ENCODE measurements around the gene OR52H1. TPM values are rescaled to one million over a fixed set of nuclear protein-coding genes. Genes with fewer than 3 reads are reported as not detected.

Gene OR52H1
- total and polyA plus RNA-seq, 9 of the 15 experiments (the other 6 are each of a cell fraction or from before 2014, with no cell fraction given), result 0.15 TPM; not detected in 8

- no TSS peak for BruUV-seq (replicated peaks)
- Histone ChIP-seq H3K79me2 (ENCODE audit: control insufficient read depth, insufficient read depth, low read length) (no peaks in the 10 kb centered on the region), H3K9me1 (ENCODE audit: control insufficient read depth, insufficient read depth, low read length) (no peaks in the 10 kb centered on the region), H3K36me3 (ENCODE audit: control insufficient read depth, insufficient read depth, low read length) (no peaks in the 10 kb centered on the region), H3K4me1 (replicated peaks in 1 of 2; ENCODE audit: control insufficient read depth in 2 of 2, insufficient read depth in 2 of 2, low read length in 2 of 2) (peaks cover 0 to 10% of the 10 kb centered on the region in 2 experiments; a peak in 2 of 5 replicates), H3K27me3 (ENCODE audit: control insufficient read depth in 2 of 2, insufficient read depth in 2 of 2, low read length in 2 of 2) (peaks cover 0 to 6% of the 10 kb centered on the region in 2 experiments; a peak in 2 of 5 replicates), H3K4me3 (no peak overlapping the region), H3K9ac (ENCODE audit: insufficient read depth in 1 of 2, low read depth in 2 of 2, low read length in 2 of 2) (no peak overlapping the region), H3K27ac (ENCODE audit: extremely low read depth, low read depth, low read length) (no peak overlapping the region), H2AFZ (ENCODE audit: low read depth, low read length) (no peak overlapping the region), H3K4me2 (ENCODE audit: insufficient read depth, low read length) (no peak overlapping the region), H3K9me3 (replicated peaks; ENCODE audit: control insufficient read depth, insufficient read depth, low read depth, low read length) (no peaks in the 10 kb centered on the region), H4K20me1 (replicated peaks; ENCODE audit: control insufficient read depth, insufficient read depth, low read length) (no peaks in the 10 kb centered on the region)
- CTCF ChIA-PET (ENCODE audit: low intra/inter-chr PET ratio), result no interaction called here
- ATAC-seq (no peak), FAIRE-seq (no peak), DNase-seq (ENCODE audit: extremely low read depth in 1 of 4, low spot score in 3 of 4) (no peak)
- POLR2A ChIA-PET, result interaction anchor here (0.8 to 11.8 kb wide), 6 partner anchors 10 to 104 kb away, joined by 3 to 123 read pairs (median 4); no protein-coding TSS in a partner anchor
- intact Hi-C loops (cut with micrococcal nuclease), result loop anchor here (10.0 kb wide), 1 partner anchor 60 kb away; no protein-coding TSS in a partner anchor
- TF ChIP-seq KDM1A (IDR thresholded peaks at IDR 0.05) (no peak), ETV1 (tag; conservative IDR thresholded peaks at IDR 0.05; ENCODE audit: low read depth) (no peak), TAF7 (tag; IDR thresholded peaks at IDR 0.05) (no peak)
- in situ Hi-C loops (cut with MboI), result no loop called here
Observed at GRCh38 chr11:5514841-5515240, 33.5 kb downstream of the OR52H1 start.

DNA sequence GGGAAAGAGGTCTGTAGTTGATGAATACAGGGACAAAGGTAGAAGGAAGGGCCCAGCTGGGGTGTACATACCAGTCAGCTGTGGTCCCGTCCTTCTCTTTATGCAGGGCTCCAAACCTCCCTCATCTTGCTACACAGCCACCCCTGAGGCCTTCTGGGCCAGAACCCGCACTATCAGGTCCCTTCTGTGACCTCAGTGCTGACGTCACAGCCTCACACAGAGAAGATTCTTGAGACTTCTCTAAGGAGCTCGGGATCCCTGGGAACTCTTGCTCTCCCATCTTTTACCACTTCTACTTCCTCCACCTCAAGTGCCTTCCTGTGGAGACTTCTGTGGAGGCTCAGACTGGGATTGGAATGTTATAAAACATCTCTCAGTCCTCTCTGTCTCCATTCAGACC, 38.5 kb downstream of the OR52H1 start, which contains the start of gene UBQLN3:
TSS of gene UBQLN3 (minus strand) at position 155 of the 400 bp plus-strand sequence. CDS start 399 bp downstream, outside the sequence.
- Histone ChIP-seq H3K9me3 (replicated peaks; ENCODE audit: control insufficient read depth, insufficient read depth, low read depth, low read length) (no peaks in the 10 kb centered on the region), H3K4me1 (replicated peaks in 1 of 2; ENCODE audit: control insufficient read depth in 2 of 2, insufficient read depth in 2 of 2, low read length in 2 of 2) (peaks cover 24 to 49% of the 10 kb centered on the region in 2 experiments; a peak in 4 of 5 replicates), H2AFZ (ENCODE audit: low read depth, low read length) (peak within 1 kb of the TSS; percentile 68), H3K9me1 (ENCODE audit: control insufficient read depth, insufficient read depth, low read length) (no peaks in the 10 kb centered on the region), H4K20me1 (replicated peaks; ENCODE audit: control insufficient read depth, insufficient read depth, low read length) (peaks cover under 1% of the 10 kb centered on the region; the same call in 1 of the 2 replicates), H3K79me2 (ENCODE audit: control insufficient read depth, insufficient read depth, low read length) (peaks cover 7% of the 10 kb centered on the region), H3K27ac (ENCODE audit: extremely low read depth, low read depth, low read length) (no peak within 1 kb of the TSS), H3K9ac (ENCODE audit: insufficient read depth in 1 of 2, low read depth in 2 of 2, low read length in 2 of 2) (peak within 1 kb of the TSS in 1 of 2 experiments; percentile 11; a peak in 1 of 4 replicates), H3K4me2 (ENCODE audit: insufficient read depth, low read length) (peak within 1 kb of the TSS; percentile 56; the same call in 1 of the 2 replicates), H3K36me3 (ENCODE audit: control insufficient read depth, insufficient read depth, low read length) (no peaks in the 10 kb centered on the region), H3K27me3 (ENCODE audit: control insufficient read depth in 2 of 2, insufficient read depth in 2 of 2, low read length in 2 of 2) (no peaks in the 10 kb centered on the region), H3K4me3 (no peak within 1 kb of the TSS)
- in situ Hi-C loops (cut with MboI) (no loop called here), intact Hi-C loops (cut with micrococcal nuclease) (loop anchor here (10.0 kb wide), 4 partner anchors 65 to 305 kb away; partner anchors contain the start of genes OR51V1 and TRIM6)
- TF ChIP-seq, protein P1, sequence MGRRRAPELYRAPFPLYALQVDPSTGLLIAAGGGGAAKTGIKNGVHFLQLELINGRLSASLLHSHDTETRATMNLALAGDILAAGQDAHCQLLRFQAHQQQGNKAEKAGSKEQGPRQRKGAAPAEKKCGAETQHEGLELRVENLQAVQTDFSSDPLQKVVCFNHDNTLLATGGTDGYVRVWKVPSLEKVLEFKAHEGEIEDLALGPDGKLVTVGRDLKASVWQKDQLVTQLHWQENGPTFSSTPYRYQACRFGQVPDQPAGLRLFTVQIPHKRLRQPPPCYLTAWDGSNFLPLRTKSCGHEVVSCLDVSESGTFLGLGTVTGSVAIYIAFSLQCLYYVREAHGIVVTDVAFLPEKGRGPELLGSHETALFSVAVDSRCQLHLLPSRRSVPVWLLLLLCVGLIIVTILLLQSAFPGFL (CRISPR knock-in tag; IDR thresholded peaks at IDR 0.05), result no peak
- TF ChIP-seq ZNF766 (CRISPR knock-in tag; conservative IDR thresholded peaks at IDR 0.05), result no peak
- no peak for TF ChIP-seq ZFP30 (CRISPR knock-in tag; IDR thresholded peaks at IDR 0.05; ENCODE audit: borderline replicate concordance)
- no peak for TF ChIP-seq RBFOX2 (IDR thresholded peaks at IDR 0.05; ENCODE audit: low read depth, low read length)
- no peak for TF ChIP-seq ELF2 (CRISPR knock-in tag; IDR thresholded peaks at IDR 0.05)
- no peak for TF ChIP-seq RHOXF2B (CRISPR knock-in tag; conservative IDR thresholded peaks at IDR 0.05)
- no peak for TF ChIP-seq ILF3 (IDR thresholded peaks at IDR 0.05; ENCODE audit: borderline replicate concordance)
- peak; percentile 55; the same call in 1 of the 2 replicates for TF ChIP-seq CREM (IDR thresholded peaks at IDR 0.05; ENCODE audit: low read depth)
- TF ChIP-seq ATF1 (CRISPR knock-in tag; IDR thresholded peaks at IDR 0.05), result no peak
- TF ChIP-seq ATF1 (tag; IDR thresholded peaks at IDR 0.05), result peak; percentile 73
- no peak for TF ChIP-seq ZBTB2 (IDR thresholded peaks at IDR 0.05)
- TF ChIP-seq PCBP1 (IDR thresholded peaks at IDR 0.05; ENCODE audit: low read depth, low read length, poor library complexity, severe bottlenecking), result no peak
- 53% methylated on average over 4 of the region's 4 CpGs for WGBS (ENCODE audit: insufficient coverage, low coverage, missing lambda C conversion rate)
- DNase-seq (ENCODE audit: extremely low read depth in 1 of 4, low spot score in 3 of 4), result no peak
- POLR2A ChIA-PET, result interaction anchor here (0.6 to 8.7 kb wide), 4 partner anchors 11 to 22 kb away, joined by 3 to 75 read pairs (median 4); no protein-coding TSS in a partner anchor
- CTCF ChIA-PET (ENCODE audit: low intra/inter-chr PET ratio), result no interaction called here
- no peak for FAIRE-seq
- BruUV-seq (replicated peaks), result no TSS peak
- ATAC-seq, result no peak
